HPDE6-E6E7 (cell line): ENCODE data around the gene ZDHHC5.

Source experiments
- DNase-seq: peaks from one replicate; pipeline ENCODE4 v3.0.0; 2011; ENCODE audit warnings: missing footprints; ENCODE audit errors: extremely low spot score

ZDHHC5 gene

GRCh38 chr11:57667736-57668433, at the start of gene ZDHHC5:
Gene ZDHHC5 (plus strand): TSS chr11:57668114. CDS start chr11:57673091, 4,977 bp downstream.
- DNase-seq = peak; percentile 99

- peak; percentile 36 for DNase-seq
Measured at GRCh38 chr11:57618438-57618837, 49.5 kb upstream of the ZDHHC5 start.

- DNase-seq = no peak
Measured at GRCh38 chr11:57619331-57619730, 48.6 kb upstream of the ZDHHC5 start.

- DNase-seq = no peak
Measured at GRCh38 chr11:57620467-57620866, 47.4 kb upstream of the ZDHHC5 start.

GRCh38 chr11:57622263-57622662, 45.7 kb upstream of the ZDHHC5 start:
- DNase-seq = no peak

- DNase-seq = no peak
Measured at GRCh38 chr11:57624864-57625263, 43.0 kb upstream of the ZDHHC5 start.

- DNase-seq = no peak
Measured at GRCh38 chr11:57626895-57627294, 41.0 kb upstream of the ZDHHC5 start.

GRCh38 chr11:57630171-57630570, 37.7 kb upstream of the ZDHHC5 start:
- DNase-seq = no peak

- DNase-seq = no peak
Measured at GRCh38 chr11:57632116-57632515, 35.8 kb upstream of the ZDHHC5 start.

- DNase-seq = no peak
Measured at GRCh38 chr11:57633394-57634070, 34.4 kb upstream of the ZDHHC5 start.

- no peak for DNase-seq
Measured at GRCh38 chr11:57634311-57634710, 33.6 kb upstream of the ZDHHC5 start.

GRCh38 chr11:57635246-57635645, 32.7 kb upstream of the ZDHHC5 start:
- DNase-seq = no peak

GRCh38 chr11:57637626-57638004, 30.3 kb upstream of the ZDHHC5 start:
- DNase-seq = no peak

- peak; percentile 95 for DNase-seq
Measured at GRCh38 chr11:57638005-57638781, 29.7 kb upstream of the ZDHHC5 start.

- no peak for DNase-seq
Measured at GRCh38 chr11:57638811-57639320, 29.0 kb upstream of the ZDHHC5 start.

- no peak for DNase-seq
Measured at GRCh38 chr11:57639321-57640067, 28.4 kb upstream of the ZDHHC5 start.

- no peak for DNase-seq
Measured at GRCh38 chr11:57640068-57640800, 27.7 kb upstream of the ZDHHC5 start.

- no peak for DNase-seq
Measured at GRCh38 chr11:57641011-57641807, 26.7 kb upstream of the ZDHHC5 start.

- DNase-seq = no peak
Measured at GRCh38 chr11:57643802-57644201, 24.1 kb upstream of the ZDHHC5 start.
